ENCODE results near the gene SGF29.

- TF ChIP-seq CTCF (IDR thresholded peaks at IDR 0.05; ENCODE audit: insufficient read depth, low read depth, low read length) (no peak), EZH2 (IDR thresholded peaks at IDR 0.05; ENCODE audit: insufficient read depth, low read length) (no peak)
Observed at GRCh38 chr16:28546626-28547025, 7.1 kb upstream of the SGF29 start.
